ENCODE data around the gene GPHN. TPM values are rescaled to one million over a fixed set of nuclear protein-coding genes. Genes with fewer than 3 reads are reported as not detected.

Gene GPHN
- total RNA-seq, 1 donor from 2014 or later = 27.0 TPM

DNA sequence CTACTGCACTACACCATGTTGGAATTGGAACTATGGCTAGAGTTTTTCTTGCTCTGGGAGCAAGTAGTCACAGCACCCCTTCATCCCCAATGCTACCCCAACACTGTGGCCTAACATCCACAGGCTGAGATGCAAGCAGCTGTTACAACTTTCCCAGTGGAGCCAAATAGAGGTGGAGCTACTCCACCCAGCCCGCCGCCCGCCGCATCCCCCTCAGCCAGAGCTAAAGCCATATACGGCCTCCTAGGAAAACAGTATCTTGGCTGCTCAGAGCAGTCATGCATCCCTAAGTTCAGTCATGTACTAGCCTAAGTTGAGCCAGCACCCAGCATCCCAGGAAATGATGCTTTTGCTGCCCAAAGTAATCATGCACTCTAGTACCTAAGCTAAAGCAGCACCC, 664.1 kb downstream of the GPHN start:
- H3K4me3 ChIP-seq = no peak overlapping the region
- no peaks in the 10 kb centered on the region for H3K4me1 ChIP-seq
- no peaks in the 10 kb centered on the region for H3K27me3 ChIP-seq (ENCODE audit: low read depth)
- DNase-seq = no peak
- intact Hi-C loops (cut with DNase I) = no loop called here
- H3K36me3 ChIP-seq = no peaks in the 10 kb centered on the region
- peaks cover 18% of the 10 kb centered on the region for H3K9me3 ChIP-seq
- H3K27ac ChIP-seq = no peak overlapping the region
- TF ChIP-seq, protein P1, sequence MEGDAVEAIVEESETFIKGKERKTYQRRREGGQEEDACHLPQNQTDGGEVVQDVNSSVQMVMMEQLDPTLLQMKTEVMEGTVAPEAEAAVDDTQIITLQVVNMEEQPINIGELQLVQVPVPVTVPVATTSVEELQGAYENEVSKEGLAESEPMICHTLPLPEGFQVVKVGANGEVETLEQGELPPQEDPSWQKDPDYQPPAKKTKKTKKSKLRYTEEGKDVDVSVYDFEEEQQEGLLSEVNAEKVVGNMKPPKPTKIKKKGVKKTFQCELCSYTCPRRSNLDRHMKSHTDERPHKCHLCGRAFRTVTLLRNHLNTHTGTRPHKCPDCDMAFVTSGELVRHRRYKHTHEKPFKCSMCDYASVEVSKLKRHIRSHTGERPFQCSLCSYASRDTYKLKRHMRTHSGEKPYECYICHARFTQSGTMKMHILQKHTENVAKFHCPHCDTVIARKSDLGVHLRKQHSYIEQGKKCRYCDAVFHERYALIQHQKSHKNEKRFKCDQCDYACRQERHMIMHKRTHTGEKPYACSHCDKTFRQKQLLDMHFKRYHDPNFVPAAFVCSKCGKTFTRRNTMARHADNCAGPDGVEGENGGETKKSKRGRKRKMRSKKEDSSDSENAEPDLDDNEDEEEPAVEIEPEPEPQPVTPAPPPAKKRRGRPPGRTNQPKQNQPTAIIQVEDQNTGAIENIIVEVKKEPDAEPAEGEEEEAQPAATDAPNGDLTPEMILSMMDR (IDR thresholded peaks at IDR 0.05) = no peak
- ATAC-seq = no peak

DNA sequence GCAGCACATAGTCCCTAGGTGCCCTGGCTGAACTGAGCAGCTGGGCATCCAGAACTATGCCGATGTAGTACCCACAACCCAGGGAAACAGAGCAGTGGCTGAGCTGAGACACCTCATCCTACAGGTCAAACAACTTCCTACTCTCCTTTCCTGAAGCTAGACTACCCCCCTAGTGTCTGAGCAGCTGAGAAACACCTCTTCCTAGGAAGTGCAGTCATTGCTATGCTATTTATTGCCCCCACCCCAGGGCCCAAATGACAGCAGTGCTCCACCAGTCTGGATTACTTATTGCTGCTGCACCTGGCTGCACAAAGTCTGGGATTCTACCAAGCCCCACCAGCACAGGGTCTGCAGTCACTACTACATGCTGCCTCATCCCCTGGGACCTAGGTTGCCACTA, 664.6 kb downstream of the GPHN start:
- Histone ChIP-seq H3K4me1 (no peaks in the 10 kb centered on the region), H3K27ac (no peak overlapping the region), H3K9me3 (peaks cover 18% of the 10 kb centered on the region), H3K4me3 (no peak overlapping the region), H3K27me3 (ENCODE audit: low read depth) (no peaks in the 10 kb centered on the region), H3K36me3 (no peaks in the 10 kb centered on the region)
- ATAC-seq (no peak), DNase-seq (no peak)
- intact Hi-C loops (cut with DNase I) = no loop called here
- TF ChIP-seq, protein P1 (IDR thresholded peaks at IDR 0.05) = no peak

DNA sequence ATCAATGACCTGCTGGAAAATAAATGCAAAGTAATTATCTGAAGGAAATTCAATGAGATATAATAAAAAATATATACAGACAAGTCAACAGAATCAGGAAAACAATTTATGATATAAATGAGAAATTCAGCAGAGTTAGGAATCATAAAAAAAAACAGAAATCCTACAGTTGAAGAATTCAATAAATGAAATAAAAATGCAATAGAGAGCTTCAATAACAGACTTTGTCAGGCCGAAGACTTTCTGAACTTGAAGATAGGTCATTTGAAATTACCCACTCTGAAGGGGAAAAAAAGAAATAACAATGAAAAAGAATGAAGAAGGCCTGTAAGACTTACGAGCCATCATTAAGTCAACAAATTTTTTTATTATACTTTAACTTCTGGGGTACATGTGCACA, 665.8 kb downstream of the GPHN start:
- Histone ChIP-seq H3K27me3 (ENCODE audit: low read depth) (no peaks in the 10 kb centered on the region), H3K4me3 (no peak overlapping the region), H3K27ac (no peak overlapping the region), H3K4me1 (no peaks in the 10 kb centered on the region), H3K36me3 (no peaks in the 10 kb centered on the region), H3K9me3 (peaks cover 27% of the 10 kb centered on the region)
- intact Hi-C loops (cut with DNase I) = no loop called here
- DNase-seq (no peak), ATAC-seq (no peak)
- TF ChIP-seq, protein P1 (IDR thresholded peaks at IDR 0.05) = no peak

DNA sequence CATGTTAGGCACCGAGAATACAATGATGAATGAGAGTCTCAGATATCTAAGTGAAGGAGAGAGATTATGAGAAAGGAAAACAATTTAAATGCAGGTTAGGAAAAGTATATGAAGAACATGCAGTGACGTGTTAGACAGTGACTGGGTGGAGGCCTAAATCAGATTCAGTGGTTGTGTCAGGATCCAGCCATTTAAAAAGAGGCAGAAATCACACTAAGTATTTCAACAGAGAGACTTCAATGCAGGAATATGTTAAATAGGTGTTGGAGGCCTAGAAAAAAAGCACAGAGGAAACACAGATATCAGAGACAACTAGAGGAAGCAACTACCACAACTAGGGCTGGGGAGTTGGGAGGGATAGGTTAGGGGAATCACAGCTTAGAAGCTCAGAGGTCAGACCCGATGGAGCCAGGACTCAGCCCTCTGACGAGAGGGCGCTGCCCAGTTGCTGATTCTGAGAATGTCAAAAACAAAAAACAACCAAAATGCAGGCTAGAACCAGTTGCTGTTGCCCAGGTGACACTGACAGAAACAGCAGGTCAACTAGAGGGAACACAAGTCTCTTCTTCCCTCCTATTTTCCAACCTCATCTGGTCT, 678.3 kb downstream of the GPHN start:
- intact Hi-C loops (cut with DNase I) = no loop called here

DNA sequence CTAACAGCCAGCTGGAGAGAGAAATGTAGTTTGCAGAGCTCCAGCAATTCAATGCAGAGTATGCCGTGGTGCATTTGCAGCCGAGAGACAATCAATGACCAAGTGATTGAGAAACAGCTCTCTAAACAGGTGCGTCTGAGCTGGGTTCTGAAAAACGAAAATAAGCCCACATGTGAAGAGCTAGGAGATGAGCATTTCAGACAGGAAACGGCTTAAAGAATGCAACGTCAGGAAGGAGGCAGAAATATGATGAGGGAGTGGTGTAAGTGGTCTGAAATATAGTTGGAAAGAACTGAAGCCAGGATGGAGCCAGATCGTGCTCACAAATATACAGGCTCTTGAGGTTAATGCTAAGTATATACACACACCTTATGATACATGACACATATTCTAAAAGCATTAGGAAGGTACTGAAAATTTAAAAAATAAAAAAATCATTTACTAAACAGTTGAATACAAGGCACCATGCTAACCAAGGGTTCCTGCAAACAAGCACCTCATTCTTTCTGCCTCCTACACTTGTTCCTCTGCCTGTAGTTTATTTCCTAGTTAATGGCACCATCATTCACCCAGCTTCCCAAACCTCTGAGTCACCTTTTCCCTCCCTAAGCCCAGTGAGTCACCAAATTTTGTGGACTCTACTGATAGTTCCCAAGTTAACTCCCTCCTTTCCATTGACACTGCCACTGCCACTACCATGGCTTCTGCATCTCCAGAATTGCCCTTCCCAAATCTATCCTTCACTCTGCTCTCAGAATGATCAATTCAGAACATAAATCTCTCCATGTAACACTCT, 679.0 kb downstream of the GPHN start:
- H3K27ac ChIP-seq = no peak overlapping the region
- intact Hi-C loops (cut with DNase I) = no loop called here
- no peak for DNase-seq
- no peaks in the 10 kb centered on the region for H3K27me3 ChIP-seq (ENCODE audit: low read depth)
- no peaks in the 10 kb centered on the region for H3K4me1 ChIP-seq
- H3K4me3 ChIP-seq = no peak overlapping the region
- peak; percentile 49 to 84 for ATAC-seq
- TF ChIP-seq, protein P1 (IDR thresholded peaks at IDR 0.05) = no peak
- H3K36me3 ChIP-seq = no peaks in the 10 kb centered on the region
- no peaks in the 10 kb centered on the region for H3K9me3 ChIP-seq

More for the DNA sequence above, 678.3 kb downstream of the GPHN start:
- Histone ChIP-seq H3K4me1 (no peaks in the 10 kb centered on the region), H3K36me3 (peaks cover under 1% of the 10 kb centered on the region), H3K9me3 (no peaks in the 10 kb centered on the region), H3K27ac (no peak overlapping the region), H3K4me3 (no peak overlapping the region), H3K27me3 (ENCODE audit: low read depth) (no peaks in the 10 kb centered on the region)
- ATAC-seq (no peak), DNase-seq (no peak)
- TF ChIP-seq, protein P1 (IDR thresholded peaks at IDR 0.05) = no peak

All from lower lobe of right lung (tissue), 2 donors.